ENCODE results near the gene STAP2.

- TF ChIP-seq SREBF2 (IDR thresholded peaks at IDR 0.05; ENCODE audit: low read length) (no peak), ATF2 (IDR thresholded peaks at IDR 0.05; ENCODE audit: low read length) (no peak), RAD21 (IDR thresholded peaks at IDR 0.05; ENCODE audit: insufficient read depth, low read depth, low read length) (no peak), SIX5 (IDR thresholded peaks at IDR 0.05; ENCODE audit: low read depth, low read length, severe bottlenecking) (no peak), EZH2 (IDR thresholded peaks at IDR 0.05; ENCODE audit: borderline replicate concordance, control insufficient read depth, low read depth, low read length) (no peak), ATF7 (IDR thresholded peaks at IDR 0.05; ENCODE audit: low read depth) (no peak), CTCF (IDR thresholded peaks at IDR 0.05 in 2 of 3, conservative IDR thresholded peaks at IDR 0.05 in 1 of 3; ENCODE audit: control insufficient read depth in 2 of 3, extremely low read depth in 1 of 3, insufficient read depth in 1 of 3, low read depth in 3 of 3, low read length in 3 of 3) (no peak), EP300 (IDR thresholded peaks at IDR 0.05; ENCODE audit: borderline replicate concordance in 1 of 2, control insufficient read depth in 1 of 2, low read depth in 2 of 2, low read length in 2 of 2) (no peak), BHLHE40 (IDR thresholded peaks at IDR 0.05; ENCODE audit: borderline replicate concordance in 1 of 2, low read depth in 2 of 2, low read length in 1 of 2) (no peak), POLR2A (IDR thresholded peaks at IDR 0.05; ENCODE audit: low read depth, low read length) (no peak), CUX1 (IDR thresholded peaks at IDR 0.05; ENCODE audit: insufficient replicate concordance, low read depth, low read length) (no peak), NFYB (IDR thresholded peaks at IDR 0.05; ENCODE audit: insufficient read depth, low read depth, low read length) (no peak), CREB1 (IDR thresholded peaks at IDR 0.05; ENCODE audit: low read depth) (no peak)
These were observed 36.4 kb downstream of the STAP2 start, which contains the start of gene TMIGD2 for GRCh38 chr19:4302243-4302640.

Measured in GM12878 (cell line).